Endothelial cell of umbilical vein (primary cell): ENCODE measurements around the gene MED13. TPM values are rescaled to one million over a fixed set of nuclear protein-coding genes. Genes with fewer than 3 reads are reported as not detected.

Experiments used
- BruUV-seq: library from RNA; stranded (reverse); fragments of 400-500 nt; replicated peaks from 2 replicates; lab custom pipeline; 2021; lab: Mats Ljungman, UMichigan
- CTCF ChIA-PET: fragments of 300-600, 350-600 bp; sonication (Branson Sonifier 250); formaldehyde crosslinking; loops from one replicate; lab custom pipeline; 2021; ENCODE audit warnings: antibody characterized with exemption, inconsistent platforms; lab: Charles Lee
- POLR2A ChIA-PET: fragments of 300-600, 350-600 bp; sonication (Branson Sonifier 250); formaldehyde crosslinking; loops from one replicate; lab custom pipeline; 2021; ENCODE audit warnings: antibody characterized with exemption, inconsistent platforms; lab: Charles Lee
- DNase-seq: peaks from one replicate; pipeline ENCODE4 v3.0.0-alpha.2; 2011; ENCODE audit warnings: low read depth, low spot score
- FAIRE-seq: peaks from 2 replicates; lab custom pipeline; 2011; peaks lifted over from hg19 to GRCh38; lab: Jason Lieb, UNC
- H2AFZ ChIP-seq: 2 replicates; pipeline ENCODE4 v1.6.0; 2012; ENCODE audit warnings: low read depth, low read length, control low read depth, inconsistent platforms
- H3K27ac ChIP-seq: 2 replicates; pipeline ENCODE4 v1.5.1; 2011; ENCODE audit warnings: low read depth, mild to moderate bottlenecking, control low read depth, low read length, moderate library complexity; ENCODE audit not compliant: insufficient read depth
- H3K27me3 ChIP-seq, 2 experiments: 2 replicates each; pipeline versions ENCODE4 v1.6.0 to v1.6.1; 2011; ENCODE audit warnings: low read length in 2 of 2, mixed read lengths in 1 of 2; ENCODE audit not compliant: control insufficient read depth in 2 of 2, insufficient read depth in 2 of 2
- H3K36me3 ChIP-seq, 2 experiments: 2 replicates in 1 of 2; 3 replicates in 1 of 2; pipeline ENCODE4 v1.5.1; 2011; ENCODE audit warnings: low read length in 2 of 2, mild to moderate bottlenecking in 1 of 2, moderate library complexity in 1 of 2; ENCODE audit not compliant: control insufficient read depth in 2 of 2, insufficient read depth in 2 of 2; ENCODE audit errors: extremely low read depth in 1 of 2
- H3K4me1 ChIP-seq: 3 replicates; pipeline ENCODE4 v1.5.1; 2011; ENCODE audit warnings: mild to moderate bottlenecking, low read length; ENCODE audit not compliant: control insufficient read depth, insufficient read depth; ENCODE audit errors: extremely low read depth
- H3K4me2 ChIP-seq: 2 replicates; pipeline ENCODE4 v1.6.1; 2011; ENCODE audit warnings: low read length, control low read depth, mixed read lengths; ENCODE audit not compliant: insufficient read depth
- H3K4me3 ChIP-seq, 3 experiments: fragments of 200-600 bp in 1 of 3; sonication (generic), shearing (Covaris generic) in 1 of 3; replicated peaks in 1 of 3; 2 replicates each; pipeline ENCODE4 v1.5.1; 2011 to 2016; ENCODE audit warnings: control low read depth in 3 of 3, low read length in 3 of 3, mild to moderate bottlenecking in 2 of 3, inconsistent platforms in 1 of 3, low read depth in 1 of 3, moderate library complexity in 1 of 3; ENCODE audit not compliant: insufficient read depth in 1 of 3
- H3K79me2 ChIP-seq: 2 replicates; pipeline ENCODE4 v1.6.0; 2012; ENCODE audit warnings: low read length, inconsistent platforms; ENCODE audit not compliant: control insufficient read depth, insufficient read depth
- H3K9ac ChIP-seq: replicated peaks from 2 replicates; pipeline ENCODE3; 2011; ENCODE audit warnings: low read length, control low read depth; ENCODE audit not compliant: insufficient read depth; ENCODE audit errors: extremely low read depth
- H3K9me1 ChIP-seq: replicated peaks from 3 replicates; pipeline ENCODE4 v1.6.0; 2011; ENCODE audit warnings: mild to moderate bottlenecking, low read length; ENCODE audit not compliant: control insufficient read depth, insufficient read depth; ENCODE audit errors: extremely low read depth
- H3K9me3 ChIP-seq: replicated peaks from 2 replicates; pipeline ENCODE4 v1.5.1; 2012; ENCODE audit warnings: low read length, inconsistent platforms; ENCODE audit not compliant: control insufficient read depth, insufficient read depth
- H4K20me1 ChIP-seq: replicated peaks from 2 replicates; pipeline ENCODE3; 2011; ENCODE audit warnings: mild to moderate bottlenecking, low read length; ENCODE audit not compliant: control insufficient read depth, insufficient read depth; ENCODE audit errors: extremely low read depth
- CTCF ChIP-seq, 2 donors: IDR thresholded peaks; 1 replicate in 1 of 2; 2 replicates in 1 of 2; pipeline ENCODE4 v1.5.1; 2011; ENCODE audit warnings: low read length in 2 of 2, mild to moderate bottlenecking in 2 of 2, moderate library complexity in 2 of 2, control low read depth in 1 of 2, inconsistent platforms in 1 of 2, low read depth in 1 of 2; ENCODE audit not compliant: insufficient read depth in 1 of 2; ENCODE audit errors: extremely low read depth in 1 of 2
- EZH2 ChIP-seq: IDR thresholded peaks from 2 replicates; pipeline ENCODE4 v1.6.1; 2012; ENCODE audit warnings: borderline replicate concordance, low read depth, mild to moderate bottlenecking, moderate library complexity, low read length, inconsistent platforms; ENCODE audit not compliant: severe bottlenecking
- FOS ChIP-seq: IDR thresholded peaks from 2 replicates; pipeline ENCODE4 v1.6.1; 2011; ENCODE audit warnings: mild to moderate bottlenecking, low read length, moderate library complexity, borderline replicate concordance; ENCODE audit not compliant: insufficient read depth
- GATA2 ChIP-seq: IDR thresholded peaks from 2 replicates; pipeline ENCODE4 v1.7.0; 2011; ENCODE audit warnings: low read depth, mild to moderate bottlenecking, moderate library complexity, mixed read lengths, low read length; ENCODE audit not compliant: insufficient read length, insufficient read depth
- JUN ChIP-seq: IDR thresholded peaks from 2 replicates; pipeline ENCODE4 v1.6.1; 2011; ENCODE audit warnings: borderline replicate concordance, low read depth; ENCODE audit not compliant: insufficient read length, insufficient read depth
- MYC ChIP-seq: IDR thresholded peaks from one replicate; pipeline ENCODE4 v1.6.1; 2011; ENCODE audit warnings: mild to moderate bottlenecking, low read depth, low read length
- POLR2A ChIP-seq: IDR thresholded peaks from 2 replicates; pipeline ENCODE4 v1.6.1; 2012; ENCODE audit warnings: low read depth, mild to moderate bottlenecking, control low read depth, low read length
- POLR2AphosphoS5 ChIP-seq: IDR thresholded peaks from 2 replicates; pipeline ENCODE4 v1.6.1; 2012; ENCODE audit warnings: low read depth, mild to moderate bottlenecking, control low read depth, low read length, moderate library complexity; ENCODE audit not compliant: insufficient read depth
- dilution Hi-C: fragments of 300-500 bp; cut with MboI; formaldehyde crosslinking; loops from one replicate; pipeline ENCODE4 v1.15.0; 2019; ENCODE audit warnings: low sequenced_read_pairs; ENCODE audit not compliant: extremely low pct_ligation_motif_present
- intact Hi-C: fragments of 100-400 bp; cut with micrococcal nuclease; formaldehyde crosslinking; loops from one replicate; pipeline ENCODE4 v1.10.0; 2022
- polyA plus RNA-seq, 4 experiments: library from polyadenylated mRNA; depleted of rRNA in 3 of 4; stranded (reverse) in 3 of 4; unstranded in 1 of 4; fragments of >200 nt; gene quantifications; 2 replicates each; pipeline versions ENCODE4 v1.2.1 to v1.2.3, GENCODE V29; 2011 to 2012; ENCODE audit warnings: missing spikeins in 1 of 4
- total RNA-seq: library from RNA; stranded (reverse); gene quantifications from 2 replicates; pipeline ENCODE4 v1.2.3, GENCODE V29; 2021
- TF ChIP-seq, protein P1 (sequence below): IDR thresholded peaks from 2 replicates; pipeline ENCODE4 v1.6.1; 2011; ENCODE audit not compliant: insufficient read depth, insufficient read length

MED13 gene
- total and polyA plus RNA-seq, 2 donors (not counting 3 experiments of a cell fraction or from before 2014, with no cell fraction given), result 11.6 to 49.6 TPM

- Histone ChIP-seq H3K27ac (no peak overlapping the region), H3K36me3 (peaks cover 2 to 5% of the 10 kb centered on the region in 2 experiments), H3K9me1 (no peaks in the 10 kb centered on the region), H3K27me3 (no peaks in the 10 kb centered on the region), H3K9ac (no peak overlapping the region), H2AFZ (no peak overlapping the region), H3K4me2 (no peak overlapping the region), H4K20me1 (no peaks in the 10 kb centered on the region), H3K9me3 (no peaks in the 10 kb centered on the region), H3K79me2 (peaks cover 5% of the 10 kb centered on the region), H3K4me3 (no peak overlapping the region), H3K4me1 (no peaks in the 10 kb centered on the region)
- intact Hi-C loops (no loop called here), dilution Hi-C loops (no loop called here)
- POLR2A ChIA-PET, result no interaction called here
- TF ChIP-seq EZH2 (no peak), JUN (no peak), FOS (no peak), GATA2 (no peak), POLR2AphosphoS5 (no peak), MYC (no peak), CTCF (IDR thresholded peaks at IDR 0.05; ENCODE audit: extremely low read depth in 1 of 2, insufficient read depth in 1 of 2, low read depth in 1 of 2, low read length in 2 of 2) (no peak), POLR2A (no peak)
- TF ChIP-seq, protein P1, sequence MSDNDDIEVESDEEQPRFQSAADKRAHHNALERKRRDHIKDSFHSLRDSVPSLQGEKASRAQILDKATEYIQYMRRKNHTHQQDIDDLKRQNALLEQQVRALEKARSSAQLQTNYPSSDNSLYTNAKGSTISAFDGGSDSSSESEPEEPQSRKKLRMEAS, result no peak
- no TSS peak for BruUV-seq
- CTCF ChIA-PET, result no interaction called here
- FAIRE-seq (no peak), DNase-seq (no peak)
Measured at GRCh38 chr17:61972311-61972710, 92.8 kb downstream of the MED13 start.
